ENCODE results near the gene POPDC2.
A peak's percentile ranks its signal among the peaks of the same experiment; 100 is the strongest.
"Not testable (repeated sequence)": the region's sequence is repeated elsewhere in the genome, so short reads cannot be mapped to it uniquely, and the experiment has no call there.

The POPDC2 gene

DNA sequence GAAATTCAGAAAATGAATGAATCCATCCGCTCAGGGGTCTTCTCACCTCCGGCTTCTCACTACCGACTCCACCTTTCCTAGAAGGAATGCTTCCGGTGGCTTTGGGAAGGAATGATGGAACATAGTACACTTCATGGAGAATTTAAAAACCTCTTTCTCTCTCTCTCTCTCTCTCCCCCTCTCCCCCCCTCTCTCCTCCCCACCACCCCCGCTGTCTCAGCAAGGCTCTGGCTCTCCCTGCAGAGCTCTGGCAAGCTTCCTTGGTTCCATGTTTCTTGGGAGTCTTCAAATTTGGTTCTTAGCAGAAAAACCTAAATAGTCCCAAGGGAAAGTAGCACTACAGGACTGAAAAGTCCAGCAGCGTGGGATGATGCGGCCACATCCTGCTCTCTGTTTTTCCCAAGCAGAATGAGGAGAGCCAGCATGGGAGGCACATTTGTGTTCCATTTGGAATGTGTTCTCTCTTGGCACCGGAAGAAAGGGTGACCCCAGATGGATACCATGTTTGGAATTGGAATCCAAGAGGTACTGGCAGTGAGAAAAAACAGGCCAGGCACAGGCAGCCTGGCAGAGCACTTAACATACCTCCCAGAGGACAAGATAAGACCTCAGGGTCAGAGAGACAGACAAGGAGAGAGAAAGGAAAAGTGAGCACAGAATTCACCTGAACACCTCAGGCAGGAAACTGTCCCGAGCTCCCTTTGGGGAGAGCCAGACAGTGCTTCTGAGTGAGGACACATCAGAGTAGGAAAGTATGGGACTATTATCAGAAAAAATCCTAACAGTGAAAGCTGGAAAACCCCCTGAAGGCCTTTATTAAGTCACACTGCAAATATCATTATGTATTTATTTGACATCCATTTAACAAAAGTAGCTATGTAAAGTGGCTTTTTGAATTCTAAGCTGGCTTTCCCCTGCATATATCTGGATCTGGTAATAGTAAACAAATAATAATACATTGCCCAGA is at the start of gene POPDC2:
TSS of gene POPDC2 (minus strand) at position 116 of the 967 bp plus-strand sequence. CDS start 166 bp downstream, outside the sequence.
- no peak for DNase-seq

DNA sequence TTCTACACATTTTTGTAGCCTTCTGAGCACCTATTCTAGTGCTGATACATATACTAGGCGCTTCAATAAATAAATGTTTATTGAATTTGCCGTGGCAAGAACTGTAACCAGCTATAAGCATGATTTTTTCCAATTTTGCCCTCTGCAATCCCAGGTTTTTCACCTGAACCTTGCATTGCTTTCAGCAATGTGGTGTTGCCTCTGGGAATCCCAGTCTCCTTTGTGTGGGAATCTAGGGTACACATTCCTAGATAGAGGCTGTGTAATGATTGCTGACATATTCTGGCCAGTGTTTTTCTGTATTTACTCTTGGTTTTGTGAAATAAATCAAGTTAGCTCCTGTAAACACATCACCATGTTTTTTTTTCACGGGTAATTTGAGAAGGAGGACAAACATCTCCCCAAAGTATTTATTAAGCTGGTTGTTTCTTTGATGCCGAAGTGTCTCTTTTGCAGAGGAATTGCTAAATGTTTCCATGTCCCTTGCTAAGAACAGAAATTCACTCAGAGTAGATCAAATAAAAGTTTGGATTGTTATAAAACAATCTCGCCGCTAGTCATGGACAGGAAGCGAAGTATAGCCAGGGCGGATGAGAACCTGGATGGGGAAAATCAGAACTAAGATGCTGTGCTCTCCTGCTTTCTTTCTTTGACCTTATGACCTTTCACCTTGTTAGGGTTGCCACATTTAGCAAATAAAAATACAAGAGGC is 43.6 kb upstream of the POPDC2 start:
- DNase-seq = no peak

DNA sequence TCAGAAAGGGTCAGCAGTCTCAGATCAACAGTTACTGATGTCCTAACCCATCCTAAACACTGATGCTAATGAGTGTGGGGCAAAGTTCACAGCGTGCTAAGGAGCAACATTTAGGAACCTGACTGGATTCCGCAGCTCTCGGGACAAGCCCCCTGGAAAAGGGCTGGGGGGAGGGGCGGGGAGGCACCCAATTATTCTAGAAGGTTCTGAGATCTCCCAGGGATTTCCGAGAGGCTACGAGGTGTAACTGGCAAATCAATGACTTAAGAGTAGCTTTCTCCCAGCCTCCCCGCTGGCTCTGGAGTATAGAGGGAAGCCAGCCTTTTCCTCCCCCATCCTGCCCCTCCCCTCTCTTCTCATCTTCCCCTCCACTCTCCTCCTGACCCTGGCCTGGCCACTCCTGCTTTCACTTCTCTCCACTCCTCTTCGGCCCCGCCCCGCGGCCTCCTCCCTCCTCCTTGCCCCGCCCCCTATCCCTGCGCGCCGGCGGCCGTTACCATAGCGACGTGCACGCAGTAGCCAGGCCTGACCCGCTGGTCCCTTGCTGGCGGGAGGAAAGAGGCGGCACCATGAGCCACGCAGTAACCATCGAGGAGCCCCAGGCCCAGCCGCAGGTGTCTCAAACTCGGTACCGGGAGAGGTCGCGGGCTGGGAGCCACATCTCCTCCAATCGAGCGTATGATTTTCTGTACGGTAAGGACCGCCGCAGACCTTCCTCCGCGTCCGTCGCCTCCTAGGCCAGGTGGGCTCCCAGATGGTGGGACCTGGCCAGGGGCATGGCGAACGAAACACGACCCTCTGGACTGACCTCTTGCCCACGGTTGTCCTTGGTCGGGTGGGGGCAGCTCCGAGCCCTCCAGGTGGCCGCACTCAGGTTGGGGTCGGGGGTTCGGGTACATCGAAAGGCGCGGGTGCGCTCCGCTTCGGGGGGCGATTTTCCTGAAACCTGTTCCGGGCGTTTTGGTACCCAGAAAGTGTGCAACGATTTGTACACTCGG is 42.4 kb upstream of the POPDC2 start, which contains the start of gene CFAP91:
TSS of gene CFAP91 (plus strand) at position 493 of the 998 bp plus-strand sequence. CDS start at position 570, 77 bp downstream.
- DNase-seq = no peak

DNA sequence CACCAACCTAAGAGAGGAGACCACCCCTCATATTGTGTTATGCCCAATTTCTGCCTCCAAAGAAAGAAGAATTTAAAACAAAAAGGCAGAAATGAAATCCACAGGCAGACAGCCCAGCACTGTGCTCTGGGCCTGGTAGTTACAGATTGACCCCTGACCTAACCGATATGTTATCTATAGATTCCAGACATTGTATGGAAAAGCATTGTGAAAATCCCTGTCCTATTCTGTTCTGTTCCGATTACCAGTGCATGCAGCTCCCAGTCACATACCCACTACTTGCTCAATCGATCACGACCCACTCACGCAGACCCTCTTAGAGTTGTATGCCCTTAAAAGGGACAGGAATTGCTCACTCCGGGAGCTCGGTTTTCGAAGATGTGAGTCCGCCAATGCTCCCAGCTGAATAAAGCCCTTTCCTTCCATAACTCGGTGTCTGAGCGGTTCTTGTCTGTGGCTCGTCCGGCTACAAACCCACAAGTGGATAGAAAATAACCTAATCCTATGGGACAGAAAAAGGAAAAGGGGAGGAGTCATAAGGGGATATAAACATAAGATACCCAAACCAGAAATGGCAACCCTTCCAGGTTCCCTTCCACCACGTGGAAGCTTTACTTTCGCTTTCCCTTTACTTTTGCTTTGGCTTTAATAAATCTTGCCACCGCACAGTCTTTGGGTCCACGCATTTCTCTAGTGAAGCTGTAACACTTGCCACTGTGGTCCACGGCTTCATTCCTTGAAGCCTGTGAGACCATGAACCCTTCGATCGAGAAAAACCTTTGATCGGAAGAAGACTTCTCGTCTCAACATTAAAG is 40.7 kb upstream of the POPDC2 start:
- DNase-seq = no peak

- DNase-seq = peak; percentile 25
Observed at GRCh38 chr3:119700269-119700919, 40.0 kb upstream of the POPDC2 start.

DNA sequence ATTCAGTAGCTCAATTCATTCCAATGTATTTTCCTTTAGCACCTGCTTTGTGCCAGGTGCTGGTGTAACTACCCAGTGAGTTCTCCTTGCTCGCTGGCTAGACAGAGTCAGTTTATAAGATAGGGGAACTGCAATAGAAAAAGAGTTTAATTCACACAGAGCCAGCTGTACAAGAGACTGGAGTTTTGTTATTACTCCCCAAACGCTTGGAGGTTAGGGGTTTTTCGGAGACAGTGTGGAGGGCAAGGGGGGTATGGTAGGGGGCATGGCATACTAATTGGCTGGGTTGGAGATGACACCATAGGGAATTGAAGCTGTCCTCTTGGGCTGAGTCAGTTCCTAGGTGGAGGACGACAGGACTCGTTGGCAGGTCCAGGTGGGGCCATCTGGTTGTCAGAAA is 37.0 kb upstream of the POPDC2 start:
- DNase-seq = no peak

DNA sequence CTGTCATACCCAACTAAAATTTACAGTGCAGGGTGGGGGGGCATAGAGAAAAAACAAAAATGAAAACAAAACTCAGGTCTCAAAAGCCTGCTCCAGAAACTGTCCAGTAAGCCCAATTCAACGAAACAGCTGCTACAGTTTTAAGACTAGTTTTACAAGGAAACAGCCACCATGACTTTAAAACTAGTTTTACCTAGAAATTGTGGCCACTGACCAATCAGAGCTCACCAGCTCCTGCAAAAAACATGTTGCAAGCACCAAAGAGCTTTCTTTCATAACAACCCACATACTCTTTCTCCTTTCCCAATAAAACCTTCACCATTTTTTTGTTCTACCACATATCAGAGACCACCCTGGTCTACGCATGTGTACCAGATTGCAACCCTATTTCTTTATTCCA is 35.1 kb upstream of the POPDC2 start:
- DNase-seq = no peak

- no peak for DNase-seq
Observed at GRCh38 chr3:119690043-119690656, 29.8 kb upstream of the POPDC2 start.

GRCh38 chr3:119683421-119683820 is 23.0 kb upstream of the POPDC2 start:
- no peak for DNase-seq

GRCh38 chr3:119681279-119681678 is 20.9 kb upstream of the POPDC2 start:
- DNase-seq = peak; percentile 26

- peak; percentile 37 for DNase-seq
Observed at GRCh38 chr3:119679874-119680273, 19.5 kb upstream of the POPDC2 start.

DNA sequence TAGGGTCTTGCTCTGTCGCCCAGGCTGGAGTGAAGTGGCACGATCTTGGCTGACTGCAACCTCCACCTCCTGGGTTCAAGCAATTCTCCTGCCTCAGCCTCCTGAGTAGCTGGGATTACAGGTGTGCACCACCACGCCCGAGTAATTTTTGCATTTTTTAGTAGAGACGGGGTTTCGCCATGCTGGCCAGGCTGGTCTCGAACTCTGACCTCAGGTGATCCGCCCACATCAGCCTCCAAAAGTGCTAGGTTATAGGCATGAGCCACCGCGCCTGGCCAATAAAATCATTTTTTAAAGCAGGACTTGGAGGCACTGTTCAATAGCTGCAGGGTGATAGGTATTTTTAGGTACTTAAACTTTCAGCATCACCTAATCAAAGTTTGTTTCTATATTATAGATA is 17.8 kb upstream of the POPDC2 start:
- not testable (repeated sequence) for DNase-seq

- DNase-seq = no peak
Observed at GRCh38 chr3:119677641-119677934, 17.2 kb upstream of the POPDC2 start.

DNA sequence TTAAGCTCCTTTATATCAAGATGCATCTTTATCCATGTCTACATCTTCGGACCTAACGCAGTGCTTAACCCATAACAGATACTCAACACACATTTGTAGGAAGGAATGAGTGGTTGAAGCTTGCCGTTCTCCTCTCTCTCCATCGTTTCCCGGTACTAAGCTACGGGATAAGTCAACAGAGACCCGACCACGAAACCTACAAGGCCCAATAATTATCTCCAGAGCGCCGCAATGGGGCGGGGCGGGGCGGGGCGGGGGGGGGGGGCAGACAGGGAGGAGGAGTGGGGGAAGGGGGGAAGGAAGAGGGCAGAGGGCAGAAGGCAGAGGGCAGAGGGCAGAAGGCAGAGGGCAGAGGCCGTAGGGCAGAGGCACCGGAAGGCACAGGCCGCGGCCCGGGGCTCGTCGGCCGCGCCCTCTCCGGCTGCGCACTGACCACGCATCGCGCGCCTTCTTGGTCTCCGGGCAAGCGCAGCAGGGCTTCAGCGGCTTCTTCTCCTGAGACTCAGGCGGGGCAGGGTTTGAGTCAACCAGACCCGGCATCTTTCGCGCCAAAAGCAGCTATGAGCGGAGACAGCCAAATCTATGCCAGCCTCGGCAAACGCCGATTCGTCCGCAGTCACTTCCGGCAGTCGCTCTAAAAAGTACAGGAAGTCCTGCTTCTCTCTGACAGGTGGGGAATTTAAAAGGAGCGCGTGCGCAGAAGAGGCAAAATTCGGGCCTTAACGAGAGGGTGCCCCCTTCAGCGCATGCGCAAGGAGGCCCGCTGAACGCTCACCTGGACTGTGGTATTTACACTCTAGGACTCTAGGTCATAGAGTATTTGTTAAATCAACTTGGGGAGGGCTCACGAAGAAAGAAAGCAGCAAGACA is 16.6 kb upstream of the POPDC2 start, which contains the start of gene COX17:
TSS of gene COX17 (minus strand) at position 636 of the 870 bp plus-strand sequence. CDS start at position 540, 96 bp downstream.
- DNase-seq = peak; percentile 95

DNA sequence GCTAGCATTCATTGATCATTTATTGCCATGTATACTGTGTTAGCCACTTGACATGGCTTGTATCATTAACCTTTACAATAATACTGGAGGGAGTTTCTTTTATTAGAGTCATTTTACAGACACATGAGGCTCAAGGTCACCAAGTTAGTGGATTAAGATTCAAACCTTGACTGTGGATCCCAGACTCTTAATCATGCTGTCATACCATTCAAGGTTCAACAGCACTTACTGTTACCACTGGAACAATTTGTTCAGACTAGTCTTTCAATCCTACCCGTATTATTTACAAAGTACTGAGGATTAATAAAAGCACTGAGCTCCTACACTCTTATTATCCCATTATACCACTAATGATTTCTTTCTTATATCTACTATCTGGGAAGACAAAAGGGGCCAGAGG is 15.6 kb upstream of the POPDC2 start:
- no peak for DNase-seq

GRCh38 chr3:119675188-119675874 is 14.9 kb upstream of the POPDC2 start:
- no peak for DNase-seq

- no peak for DNase-seq
Observed at GRCh38 chr3:119673875-119674274, 13.5 kb upstream of the POPDC2 start.

DNA sequence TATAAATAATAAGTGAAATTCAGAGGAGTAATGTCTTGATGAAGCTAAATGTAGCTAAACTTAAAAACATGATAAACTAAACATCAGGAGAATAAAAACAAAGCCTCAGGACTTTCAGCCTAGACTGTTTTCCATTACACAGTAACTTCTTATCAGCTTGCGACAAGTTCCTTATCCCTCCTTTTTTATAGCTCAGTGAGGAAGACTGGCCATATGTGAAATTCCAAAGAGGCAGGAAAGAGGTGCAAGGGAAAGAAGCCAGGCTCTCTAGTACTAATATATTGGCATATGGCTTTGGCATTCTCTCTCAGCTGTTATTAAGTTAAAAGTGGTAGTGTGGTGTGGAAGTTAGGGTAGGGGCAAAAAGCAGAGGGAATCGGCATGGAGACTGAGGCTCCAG is 12.4 kb upstream of the POPDC2 start:
- no peak for DNase-seq

All from GF-D8 (cell line).